Caco-2 (cell line): ENCODE data around the gene RMRP. TPM values are rescaled to one million over a fixed set of nuclear protein-coding genes. Genes with fewer than 3 reads are reported as not detected.
A peak's percentile ranks its signal among the peaks of the same experiment; 100 is the strongest.

Experiments used
- BruUV-seq: library from RNA; stranded (reverse); fragments of 400-500 nt; replicated peaks from 2 replicates; lab custom pipeline; 2021; lab: Mats Ljungman, UMichigan
- CTCF ChIA-PET: fragments of 300-600 bp; sonication (Branson Sonifier 250); formaldehyde crosslinking; loops from one replicate; lab custom pipeline; 2022; ENCODE audit warnings: antibody characterized with exemption; lab: Charles Lee
- POLR2A ChIA-PET: fragments of 300-600 bp; sonication (Branson Sonifier 250); formaldehyde crosslinking; loops from one replicate; lab custom pipeline; 2022; ENCODE audit warnings: antibody characterized with exemption; lab: Charles Lee
- DNase-seq, 2 experiments: peaks; one replicate each; pipeline versions ENCODE4 v3.0.0 to v3.0.0-alpha.2; 2020 to 2022
- H3K27me3 ChIP-seq: replicated peaks from 2 replicates; pipeline ENCODE4 v1.6.0; 2011; ENCODE audit warnings: low read length; ENCODE audit not compliant: control insufficient read depth, insufficient read depth
- H3K36me3 ChIP-seq: 2 replicates; pipeline ENCODE4 v1.5.1; 2011; ENCODE audit warnings: low read length; ENCODE audit not compliant: control insufficient read depth, insufficient read depth
- H3K4me1 ChIP-seq: fragments of 250-450 bp; sonication (Bioruptor Pico); 2 replicates; pipeline ENCODE4 v1.5.1; 2020; ENCODE audit warnings: mild to moderate bottlenecking
- H3K4me3 ChIP-seq: 2 replicates; pipeline ENCODE4 v1.5.1; 2011; ENCODE audit warnings: low read depth, mild to moderate bottlenecking, control low read depth, low read length
- H3K9me3 ChIP-seq: fragments of 250-450 bp; sonication (Bioruptor Pico); 2 replicates; pipeline ENCODE4 v1.5.1; 2020; ENCODE audit warnings: mild to moderate bottlenecking, moderate library complexity
- H3K27ac Mint-ChIP-seq: one replicate; pipeline ENCODE4 v1.8.0; 2022; ENCODE audit warnings: mixed read lengths; ENCODE audit not compliant: unreplicated experiment
- H3K27me3 Mint-ChIP-seq: one replicate; pipeline ENCODE4 v1.8.0; 2022; ENCODE audit warnings: mixed read lengths; ENCODE audit not compliant: insufficient read depth, unreplicated experiment
- H3K36me3 Mint-ChIP-seq: one replicate; pipeline ENCODE4 v1.8.0; 2022; ENCODE audit warnings: mild to moderate bottlenecking, mixed read lengths; ENCODE audit not compliant: insufficient read depth, unreplicated experiment
- H3K4me1 Mint-ChIP-seq: one replicate; pipeline ENCODE4 v1.8.0; 2022; ENCODE audit warnings: low read depth, mixed read lengths; ENCODE audit not compliant: unreplicated experiment
- H3K4me3 Mint-ChIP-seq: one replicate; pipeline ENCODE4 v1.8.0; 2022; ENCODE audit warnings: mild to moderate bottlenecking, moderate library complexity, mixed read lengths; ENCODE audit not compliant: unreplicated experiment
- H3K9me3 Mint-ChIP-seq: one replicate; pipeline ENCODE4 v1.8.0; 2022; ENCODE audit warnings: mixed read lengths; ENCODE audit not compliant: unreplicated experiment
- intact Hi-C: fragments of 100-400 bp; cut with micrococcal nuclease; formaldehyde crosslinking; loops from one replicate; pipeline ENCODE4 v1.10.0; 2022; ENCODE audit not compliant: unreplicated experiment
- total RNA-seq: library from RNA; stranded (reverse); gene quantifications from 2 replicates; pipeline ENCODE4 v1.2.3, GENCODE V29; 2022
- TF ChIP-seq, protein P1 (sequence below), 2 experiments: fragments of 200-600 bp in 1 of 2; IDR thresholded peaks; 1 replicate in 1 of 2; 2 replicates in 1 of 2; pipeline versions ENCODE4 v1.5.1 to v1.8.0; 2011 to 2022; ENCODE audit warnings: antibody characterized with exemption in 1 of 2, control low read depth in 1 of 2, inconsistent platforms in 1 of 2, low read depth in 1 of 2, low read length in 1 of 2, mild to moderate bottlenecking in 1 of 2, moderate library complexity in 1 of 2; ENCODE audit not compliant: insufficient read depth in 1 of 2, severe bottlenecking in 1 of 2, unreplicated experiment in 1 of 2

The RMRP gene
- total RNA-seq, 1 experiment from 2014 or later: 10,161 TPM

GRCh38 chr9:35662437-35662836, 4.6 kb upstream of the RMRP start:
- ChIA-PET POLR2A (no interaction called here), CTCF (interaction anchor here (2.3 kb wide), 1 partner anchor 29 kb away, joined by 19 read pairs; the partner anchor contains the start of gene TPM2)
- Histone ChIP-seq H3K27me3 (no peaks in the 10 kb centered on the region), H3K36me3 (no peaks in the 10 kb centered on the region), H3K4me1 (peaks cover 9% of the 10 kb centered on the region), H3K9me3 (no peaks in the 10 kb centered on the region), H3K4me3 (no peak overlapping the region)
- Mint-ChIP-seq H3K4me3 (peak overlapping the region; percentile 83), H3K27ac (no peak overlapping the region), H3K27me3 (peaks cover 3% of the 10 kb centered on the region), H3K9me3 (peaks cover 4% of the 10 kb centered on the region), H3K4me1 (peaks cover 18% of the 10 kb centered on the region), H3K36me3 (peaks cover 56% of the 10 kb centered on the region)
- no TSS peak for BruUV-seq
- no peak for DNase-seq
- intact Hi-C loops: no loop called here
- TF ChIP-seq, protein P1, sequence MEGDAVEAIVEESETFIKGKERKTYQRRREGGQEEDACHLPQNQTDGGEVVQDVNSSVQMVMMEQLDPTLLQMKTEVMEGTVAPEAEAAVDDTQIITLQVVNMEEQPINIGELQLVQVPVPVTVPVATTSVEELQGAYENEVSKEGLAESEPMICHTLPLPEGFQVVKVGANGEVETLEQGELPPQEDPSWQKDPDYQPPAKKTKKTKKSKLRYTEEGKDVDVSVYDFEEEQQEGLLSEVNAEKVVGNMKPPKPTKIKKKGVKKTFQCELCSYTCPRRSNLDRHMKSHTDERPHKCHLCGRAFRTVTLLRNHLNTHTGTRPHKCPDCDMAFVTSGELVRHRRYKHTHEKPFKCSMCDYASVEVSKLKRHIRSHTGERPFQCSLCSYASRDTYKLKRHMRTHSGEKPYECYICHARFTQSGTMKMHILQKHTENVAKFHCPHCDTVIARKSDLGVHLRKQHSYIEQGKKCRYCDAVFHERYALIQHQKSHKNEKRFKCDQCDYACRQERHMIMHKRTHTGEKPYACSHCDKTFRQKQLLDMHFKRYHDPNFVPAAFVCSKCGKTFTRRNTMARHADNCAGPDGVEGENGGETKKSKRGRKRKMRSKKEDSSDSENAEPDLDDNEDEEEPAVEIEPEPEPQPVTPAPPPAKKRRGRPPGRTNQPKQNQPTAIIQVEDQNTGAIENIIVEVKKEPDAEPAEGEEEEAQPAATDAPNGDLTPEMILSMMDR (IDR thresholded peaks at IDR 0.05; ENCODE audit: insufficient read depth in 1 of 2, low read depth in 1 of 2, low read length in 1 of 2, severe bottlenecking in 1 of 2, unreplicated experiment in 1 of 2): no peak

GRCh38 chr9:35661756-35662350, 4.0 kb upstream of the RMRP start:
- Histone ChIP-seq H3K4me3 (no peak overlapping the region), H3K27me3 (no peaks in the 10 kb centered on the region), H3K36me3 (no peaks in the 10 kb centered on the region), H3K4me1 (peaks cover 14% of the 10 kb centered on the region), H3K9me3 (no peaks in the 10 kb centered on the region)
- no TSS peak for BruUV-seq
- Mint-ChIP-seq H3K27me3 (peaks cover 3% of the 10 kb centered on the region), H3K27ac (no peak overlapping the region), H3K36me3 (peaks cover 60% of the 10 kb centered on the region), H3K4me1 (peaks cover 18% of the 10 kb centered on the region), H3K4me3 (no peak overlapping the region), H3K9me3 (no peaks in the 10 kb centered on the region)
- TF ChIP-seq, protein P1 (IDR thresholded peaks at IDR 0.05; ENCODE audit: insufficient read depth in 1 of 2, low read depth in 1 of 2, low read length in 1 of 2, severe bottlenecking in 1 of 2, unreplicated experiment in 1 of 2): no peak
- intact Hi-C loops: loop anchor here (1.0 kb wide), 1 partner anchor 66 kb away; no protein-coding TSS in a partner anchor
- DNase-seq: no peak
- POLR2A ChIA-PET: interaction anchor here (0.9 to 1.8 kb wide), 6 partner anchors 8 to 70 kb away, joined by 3 to 7 read pairs (median 5); partner anchors contain the start of genes CREB3 and TLN1
- CTCF ChIA-PET: interaction anchor here (1.0 to 2.3 kb wide), 12 partner anchors 8 to 152 kb away, joined by 3 to 22 read pairs (median 6); partner anchors contain the start of genes CREB3, GBA2, HINT2 and RGP1

GRCh38 chr9:35660966-35661415, 3.2 kb upstream of the RMRP start:
- no TSS peak for BruUV-seq

More at GRCh38 chr9:35660966-35661415, 3.2 kb upstream of the RMRP start:
- ChIA-PET CTCF (interaction anchor here (0.6 to 2.3 kb wide), 16 partner anchors 8 to 153 kb away, joined by 3 to 22 read pairs (median 5); partner anchors contain the start of genes CREB3, GBA2, HINT2 and RGP1), POLR2A (interaction anchor here (0.6 to 1.8 kb wide), 7 partner anchors 9 to 71 kb away, joined by 3 to 7 read pairs (median 4); partner anchors contain the start of genes CREB3 and TLN1)
- no peaks in the 10 kb centered on the region for H3K9me3 Mint-ChIP-seq
- TF ChIP-seq, protein P1 (IDR thresholded peaks at IDR 0.05; ENCODE audit: insufficient read depth in 1 of 2, low read depth in 1 of 2, low read length in 1 of 2, severe bottlenecking in 1 of 2, unreplicated experiment in 1 of 2): peak; percentile 15 to 48
- intact Hi-C loops: loop anchor here (1.0 kb wide), 1 partner anchor 67 kb away; no protein-coding TSS in a partner anchor
- H3K36me3 ChIP-seq: no peaks in the 10 kb centered on the region
- no peak for DNase-seq
- H3K27me3 Mint-ChIP-seq: peaks cover 3% of the 10 kb centered on the region
- no peak overlapping the region for H3K4me3 ChIP-seq
- no peaks in the 10 kb centered on the region for H3K27me3 ChIP-seq
- peaks cover 60% of the 10 kb centered on the region for H3K36me3 Mint-ChIP-seq
- no peak overlapping the region for H3K27ac Mint-ChIP-seq
- peaks cover 18% of the 10 kb centered on the region for H3K4me1 Mint-ChIP-seq
- H3K4me1 ChIP-seq: peaks cover 14% of the 10 kb centered on the region
- no peaks in the 10 kb centered on the region for H3K9me3 ChIP-seq
- no peak overlapping the region for H3K4me3 Mint-ChIP-seq
